ENCODE results near the gene ATP5F1E. TPM values are rescaled to one million over a fixed set of nuclear protein-coding genes. Genes with fewer than 3 reads are reported as not detected.
A peak's percentile ranks its signal among the peaks of the same experiment; 100 is the strongest.

Gene ATP5F1E
- total RNA-seq, 1 donor from 2014 or later = 69.7 TPM

- TF ChIP-seq CTCF (IDR thresholded peaks at IDR 0.05; ENCODE audit: unreplicated experiment) = no peak
- peaks cover 6% of the 10 kb centered on the region for H3K4me1 Mint-ChIP-seq (ENCODE audit: low read depth)
- no peak for DNase-seq (ENCODE audit: low spot score, unreplicated experiment)
- H3K27ac Mint-ChIP-seq = no peak overlapping the region
- peaks cover 9% of the 10 kb centered on the region for H3K36me3 Mint-ChIP-seq (ENCODE audit: insufficient read depth)
- H3K27me3 Mint-ChIP-seq = no peaks in the 10 kb centered on the region
- no peak overlapping the region for H3K4me3 Mint-ChIP-seq (ENCODE audit: low read depth)
- H3K9me3 Mint-ChIP-seq (ENCODE audit: low read depth) = no peaks in the 10 kb centered on the region
Measured at GRCh38 chr20:59023616-59024015, 8.5 kb downstream of the ATP5F1E start.

- peaks cover 2% of the 10 kb centered on the region for H3K4me1 Mint-ChIP-seq (ENCODE audit: low read depth)
- no peaks in the 10 kb centered on the region for H3K9me3 Mint-ChIP-seq (ENCODE audit: low read depth)
- peak overlapping the region; percentile 69 for H3K27ac Mint-ChIP-seq
- DNase-seq (ENCODE audit: low spot score, unreplicated experiment) = no peak
- no peak overlapping the region for H3K4me3 Mint-ChIP-seq (ENCODE audit: low read depth)
- peaks cover 9% of the 10 kb centered on the region for H3K36me3 Mint-ChIP-seq (ENCODE audit: insufficient read depth)
- no peak for TF ChIP-seq CTCF (IDR thresholded peaks at IDR 0.05; ENCODE audit: unreplicated experiment)
- no peaks in the 10 kb centered on the region for H3K27me3 Mint-ChIP-seq
Measured at GRCh38 chr20:59022754-59023153, 9.4 kb downstream of the ATP5F1E start.

- Mint-ChIP-seq H3K4me3 (ENCODE audit: low read depth) (no peak overlapping the region), H3K27ac (no peak overlapping the region), H3K4me1 (ENCODE audit: low read depth) (peaks cover 9% of the 10 kb centered on the region), H3K9me3 (ENCODE audit: low read depth) (no peaks in the 10 kb centered on the region), H3K36me3 (ENCODE audit: insufficient read depth) (peaks cover 7% of the 10 kb centered on the region), H3K27me3 (peaks cover 3% of the 10 kb centered on the region)
- no peak for DNase-seq (ENCODE audit: low spot score, unreplicated experiment)
- no peak for TF ChIP-seq CTCF (IDR thresholded peaks at IDR 0.05; ENCODE audit: unreplicated experiment)
Measured at GRCh38 chr20:59020938-59021551, 11.1 kb downstream of the ATP5F1E start.

- Mint-ChIP-seq H3K27ac (no peak within 1 kb of the TSS), H3K9me3 (ENCODE audit: low read depth) (no peaks in the 10 kb centered on the region)
Measured at GRCh38 chr20:59019217-59019616, 12.9 kb downstream of the ATP5F1E start, which contains the start of gene TUBB1. TSS of gene TUBB1 (plus strand) at chr20:59019429. CDS start at chr20:59019523, 94 bp downstream.

GRCh38 chr20:59018817-59019216 is 13.3 kb downstream of the ATP5F1E start:
- H3K36me3 Mint-ChIP-seq (ENCODE audit: insufficient read depth) = peaks cover 5% of the 10 kb centered on the region
- H3K9me3 Mint-ChIP-seq (ENCODE audit: low read depth) = no peaks in the 10 kb centered on the region
- no peak for DNase-seq (ENCODE audit: low spot score, unreplicated experiment)
- no peak overlapping the region for H3K27ac Mint-ChIP-seq
- no peak overlapping the region for H3K4me3 Mint-ChIP-seq (ENCODE audit: low read depth)
- no peak for TF ChIP-seq CTCF (IDR thresholded peaks at IDR 0.05; ENCODE audit: unreplicated experiment)
- H3K27me3 Mint-ChIP-seq = peaks cover 15% of the 10 kb centered on the region
- peaks cover 15% of the 10 kb centered on the region for H3K4me1 Mint-ChIP-seq (ENCODE audit: low read depth)

More at GRCh38 chr20:59019217-59019616, 12.9 kb downstream of the ATP5F1E start, which contains the start of gene TUBB1:
- peaks cover 15% of the 10 kb centered on the region for H3K4me1 Mint-ChIP-seq (ENCODE audit: low read depth)
- peaks cover 5% of the 10 kb centered on the region for H3K36me3 Mint-ChIP-seq (ENCODE audit: insufficient read depth)
- peaks cover 11% of the 10 kb centered on the region for H3K27me3 Mint-ChIP-seq
- H3K4me3 Mint-ChIP-seq (ENCODE audit: low read depth) = no peak within 1 kb of the TSS
- no peak for TF ChIP-seq CTCF (IDR thresholded peaks at IDR 0.05; ENCODE audit: unreplicated experiment)
- DNase-seq (ENCODE audit: low spot score, unreplicated experiment) = no peak
